M059J (cell line): Measurements from ENCODE around the gene ATP2B2. TPM values are rescaled to one million over a fixed set of nuclear protein-coding genes. Genes with fewer than 3 reads are reported as not detected.

Experiments used
- DNase-seq: peaks from one replicate; pipeline ENCODE4 v3.0.0-alpha.2; 2012; ENCODE audit warnings: low read depth
- total RNA-seq: library from RNA; depleted of rRNA; stranded (reverse); fragments of >200 nt; shearing (Covaris generic); gene quantifications from 2 replicates; pipeline ENCODE4 v1.2.3, GENCODE V29; 2014

Gene ATP2B2
- total RNA-seq, 1 experiment from 2014 or later = not detected

DNA sequence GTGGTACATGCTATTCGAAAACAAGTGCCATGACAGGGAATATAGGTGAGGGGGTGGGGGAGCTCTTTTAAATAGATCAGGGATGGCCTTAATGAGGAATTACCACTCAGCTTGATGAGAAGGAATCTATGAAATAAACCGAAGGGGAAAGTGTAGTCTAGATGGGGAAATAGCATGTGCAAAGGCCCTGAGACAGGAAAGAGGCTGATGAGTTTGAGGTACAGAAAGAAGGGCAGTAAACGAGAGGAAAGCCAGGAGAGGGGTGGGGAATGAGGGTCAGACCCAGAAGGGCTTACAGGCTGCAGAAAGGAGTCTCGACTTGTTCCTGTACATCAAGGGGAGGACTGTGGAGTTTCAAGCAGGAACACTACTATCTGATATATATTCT lies 12.2 kb downstream of the ATP2B2 start:
- no peak for DNase-seq

DNA sequence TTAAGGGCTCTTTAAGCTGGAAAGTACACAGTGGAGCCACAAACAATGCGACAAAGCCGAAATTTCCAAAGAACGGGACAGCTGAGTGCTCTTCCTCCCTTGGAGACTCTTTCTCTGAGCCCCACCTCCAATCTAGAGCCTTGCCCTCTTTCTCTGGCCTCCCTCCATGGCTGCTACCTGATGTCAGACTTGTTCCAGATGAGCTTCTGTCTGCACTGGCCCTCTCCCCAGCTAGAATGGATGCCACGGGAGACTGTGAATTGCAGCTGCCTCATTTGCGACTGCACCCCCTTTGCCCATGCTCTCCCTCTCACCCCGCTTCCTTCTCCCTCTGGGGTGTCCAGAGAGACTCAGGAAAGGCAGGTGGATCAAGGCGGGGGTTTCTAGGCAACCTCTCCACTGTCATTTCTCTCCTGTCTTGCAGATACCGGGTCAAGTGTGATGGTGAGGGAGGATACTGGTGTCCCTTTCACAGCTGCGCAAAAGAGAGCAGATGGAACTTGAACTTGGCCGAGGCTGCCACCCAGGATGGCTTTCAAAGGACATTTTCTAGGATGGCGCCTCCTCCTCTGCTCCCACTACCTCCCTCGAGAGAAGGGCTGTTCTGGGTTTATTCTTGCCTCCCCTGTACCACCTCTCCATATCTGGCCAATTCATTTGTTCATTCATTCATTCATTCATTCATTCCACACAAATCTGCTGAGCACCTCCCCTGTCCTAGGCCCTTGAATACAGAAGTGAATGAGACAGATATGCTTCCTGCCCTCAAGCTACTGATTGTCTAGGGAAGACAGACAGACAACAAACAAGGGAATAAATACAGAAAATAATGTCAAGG lies 12.8 kb downstream of the ATP2B2 start:
- DNase-seq = no peak

DNA sequence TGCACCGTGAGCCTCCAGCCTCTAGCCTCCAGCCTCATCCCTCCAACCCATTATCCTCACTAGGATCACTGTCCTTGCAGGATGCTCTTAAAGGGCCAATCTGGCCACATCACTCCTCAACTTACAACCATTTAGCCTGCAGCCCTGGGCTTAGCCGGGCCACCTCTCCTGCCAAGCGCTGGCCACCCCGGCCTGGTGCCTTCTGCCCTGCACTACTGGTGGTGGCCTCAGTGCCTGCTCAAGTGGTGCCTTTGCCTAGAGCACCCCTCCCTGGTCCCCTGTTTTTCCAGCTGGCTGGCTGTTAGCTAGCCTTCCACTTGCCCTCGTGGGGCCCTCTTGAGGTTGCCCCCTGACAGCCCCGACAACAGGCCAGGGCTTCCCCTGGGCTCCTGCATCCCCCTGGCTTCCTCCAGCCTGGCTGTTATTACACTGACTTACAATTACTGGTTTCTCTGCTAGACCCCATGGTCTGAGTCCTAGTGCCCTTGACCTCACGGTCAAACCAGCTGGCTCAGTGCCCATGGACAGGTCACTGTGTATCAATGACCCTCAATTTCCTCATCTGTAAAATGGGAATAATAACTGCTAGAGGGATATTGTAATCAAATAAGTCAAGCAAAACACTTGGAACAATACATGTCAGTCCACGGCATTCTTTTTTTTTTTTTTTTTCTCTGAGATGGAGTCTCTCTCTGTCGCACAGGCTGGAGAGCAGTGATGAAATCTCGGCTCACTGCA lies 15.5 kb downstream of the ATP2B2 start:
- no peak for DNase-seq

DNA sequence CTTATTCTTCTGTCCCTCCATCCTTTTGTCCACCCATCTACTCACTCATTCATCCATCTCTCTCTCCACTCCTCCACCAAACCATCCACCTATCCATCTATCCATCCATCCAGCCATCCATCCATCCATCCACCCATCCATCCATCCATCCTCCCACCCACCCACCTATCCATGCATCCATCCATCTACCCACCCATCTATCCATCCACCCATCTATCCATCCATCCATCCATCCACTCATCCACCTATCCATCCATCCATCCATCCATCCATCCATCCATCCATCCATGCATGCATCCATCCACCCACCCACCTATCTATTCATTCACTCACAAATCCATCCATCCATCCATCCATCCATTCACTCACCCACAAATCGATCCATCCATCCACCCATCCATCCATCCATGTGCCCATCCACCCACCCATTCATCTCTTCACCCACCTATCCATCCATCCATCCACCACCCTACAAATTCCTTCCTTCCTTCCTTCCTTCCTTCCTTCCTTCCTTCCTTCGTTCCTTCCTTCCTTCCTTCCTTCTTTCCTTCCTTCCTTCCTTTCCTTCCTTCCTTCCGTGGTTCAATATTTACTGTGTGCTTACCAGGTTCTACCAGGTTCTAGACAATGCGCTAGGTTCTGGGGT lies 17.3 kb downstream of the ATP2B2 start:
- DNase-seq = no peak

DNA sequence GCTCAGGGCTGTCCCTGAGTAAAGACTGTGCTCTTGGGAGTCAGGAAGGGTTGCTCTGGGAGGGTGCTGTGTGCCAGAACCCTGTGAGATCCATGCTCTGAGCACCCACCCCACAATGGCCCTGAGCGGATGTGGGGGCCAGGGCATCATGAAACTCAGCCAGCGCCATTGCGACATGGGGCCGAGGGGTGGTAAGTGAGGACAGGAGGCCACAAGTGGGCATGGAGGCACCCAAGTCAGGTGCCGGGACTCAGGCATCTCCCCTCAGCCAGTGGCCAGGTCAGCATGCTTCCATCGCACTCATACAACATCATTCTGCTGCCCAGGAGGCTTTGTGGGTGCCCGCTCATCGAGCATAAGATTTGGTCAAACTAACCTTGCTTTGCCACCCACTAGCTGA lies 19.6 kb downstream of the ATP2B2 start:
- no peak for DNase-seq

DNA sequence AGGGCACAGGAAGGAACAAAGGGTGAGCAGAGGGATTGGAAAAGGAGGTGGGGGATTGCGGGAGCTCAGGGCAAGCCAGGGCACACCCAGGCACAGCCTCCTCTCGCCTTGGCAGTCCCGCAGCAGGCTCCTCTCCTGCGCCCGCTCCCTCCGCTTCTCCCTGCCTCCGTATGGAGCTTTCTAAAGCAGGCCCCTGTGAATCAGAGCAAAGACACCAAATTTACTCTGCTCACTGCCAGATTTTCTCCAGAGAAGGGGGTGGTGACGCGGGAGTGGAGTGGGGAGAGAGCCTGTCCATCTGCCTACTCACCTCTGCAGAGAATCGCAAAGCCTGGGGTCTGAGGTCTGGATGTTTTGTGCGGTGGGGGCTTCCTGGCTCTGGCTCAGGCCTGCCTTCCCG lies 20.0 kb downstream of the ATP2B2 start:
- no peak for DNase-seq

DNA sequence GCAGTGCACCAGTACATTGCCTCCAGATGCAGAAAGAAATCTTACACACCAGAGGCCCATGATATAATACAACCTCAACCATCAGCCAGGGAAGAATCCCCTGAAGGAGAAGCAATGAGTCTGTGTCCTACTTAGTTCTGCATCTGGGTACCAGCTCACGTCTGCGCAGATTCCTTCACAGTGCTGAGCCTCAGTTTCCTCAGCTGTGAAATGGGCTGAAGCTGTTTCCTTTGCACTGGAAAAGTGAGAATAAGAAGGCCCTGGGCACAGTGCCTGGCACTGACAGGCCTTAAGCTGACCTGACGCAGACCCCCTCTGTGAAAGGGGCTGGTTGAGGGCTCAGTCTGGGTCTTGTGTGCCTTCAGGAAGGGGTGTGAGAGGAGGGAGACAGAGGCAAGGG lies 20.7 kb downstream of the ATP2B2 start:
- DNase-seq = no peak

DNA sequence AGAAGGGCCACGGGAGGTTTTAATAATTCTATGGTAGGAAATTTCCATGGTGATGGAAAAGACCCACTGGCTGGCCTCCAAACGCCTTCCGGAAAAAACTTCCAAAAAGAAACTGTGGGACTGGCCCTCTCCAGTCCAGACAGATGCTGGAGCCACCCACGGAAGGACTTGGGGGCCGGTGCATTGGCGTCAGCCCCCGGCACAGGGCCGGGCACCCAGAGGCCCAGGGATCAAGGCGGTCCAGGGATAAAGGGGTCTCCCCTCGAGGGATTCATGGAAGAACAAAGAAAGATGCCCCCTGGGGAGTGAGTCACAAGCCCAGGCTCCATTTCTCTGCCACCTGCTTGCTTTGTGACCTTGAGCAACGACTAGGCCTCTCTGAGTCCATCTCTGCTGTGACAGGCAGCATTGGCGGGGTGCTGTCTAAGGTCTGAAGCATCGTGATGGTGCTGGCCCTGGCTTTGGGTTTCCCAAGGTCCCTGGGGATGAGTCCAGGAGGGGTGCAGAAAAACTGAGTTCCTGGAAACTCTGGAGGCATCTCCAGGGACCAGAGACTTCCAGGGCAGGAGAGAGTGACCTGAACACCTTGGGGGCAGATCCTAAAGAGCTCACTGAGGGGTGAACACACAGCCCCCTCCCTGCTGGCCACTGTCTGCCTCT lies 21.6 kb downstream of the ATP2B2 start:
- no peak for DNase-seq

DNA sequence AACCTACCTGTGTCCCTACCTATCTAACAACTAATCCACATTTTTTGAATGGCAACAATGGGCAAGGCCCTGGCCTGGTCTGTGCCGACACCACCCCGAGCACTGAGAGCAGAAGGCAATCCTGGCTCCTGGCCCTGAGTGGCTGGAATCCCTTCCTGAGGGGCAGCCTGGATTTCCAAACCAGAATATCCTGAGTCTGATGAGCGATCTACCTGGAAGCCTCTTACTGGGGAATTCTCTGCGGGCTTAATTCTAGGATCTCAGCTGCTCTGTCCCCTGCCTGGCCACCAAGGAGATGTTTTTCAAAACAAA lies 22.1 kb downstream of the ATP2B2 start:
- no peak for DNase-seq

DNA sequence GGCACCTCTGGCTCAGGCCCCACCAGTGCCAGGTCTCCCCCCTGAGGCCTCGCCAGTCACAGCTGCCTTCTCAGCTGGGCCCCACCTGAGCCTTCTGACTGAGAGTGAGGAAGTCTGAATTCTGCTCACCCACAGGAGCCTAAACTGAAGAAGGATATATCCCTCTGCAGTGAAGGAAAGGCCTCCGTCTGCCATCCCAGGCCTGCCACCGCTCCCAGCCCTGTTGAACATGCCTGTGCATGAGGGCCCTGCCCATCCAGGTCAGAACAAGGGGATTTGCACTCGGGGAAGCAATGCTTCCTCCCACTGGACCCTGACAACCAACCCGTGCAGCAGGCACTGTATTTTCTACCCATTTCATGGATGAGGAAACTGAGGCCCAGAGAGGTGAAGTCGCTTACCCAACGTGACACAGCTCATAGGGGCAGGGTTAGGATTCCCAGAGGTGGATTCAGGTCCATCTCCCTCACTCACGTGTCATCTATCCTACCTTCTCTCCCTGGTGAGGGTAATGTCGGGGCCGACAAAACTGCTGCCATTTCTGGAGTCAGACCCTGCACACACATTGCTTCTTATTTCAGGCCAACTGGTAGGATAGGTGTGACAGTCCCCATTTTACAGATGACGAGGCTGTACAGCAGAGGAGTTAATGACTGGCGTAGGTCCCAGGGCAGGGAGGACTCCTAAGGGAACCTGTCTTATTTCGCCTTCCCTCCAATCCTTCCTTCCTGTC lies 22.6 kb downstream of the ATP2B2 start:
- no peak for DNase-seq

DNA sequence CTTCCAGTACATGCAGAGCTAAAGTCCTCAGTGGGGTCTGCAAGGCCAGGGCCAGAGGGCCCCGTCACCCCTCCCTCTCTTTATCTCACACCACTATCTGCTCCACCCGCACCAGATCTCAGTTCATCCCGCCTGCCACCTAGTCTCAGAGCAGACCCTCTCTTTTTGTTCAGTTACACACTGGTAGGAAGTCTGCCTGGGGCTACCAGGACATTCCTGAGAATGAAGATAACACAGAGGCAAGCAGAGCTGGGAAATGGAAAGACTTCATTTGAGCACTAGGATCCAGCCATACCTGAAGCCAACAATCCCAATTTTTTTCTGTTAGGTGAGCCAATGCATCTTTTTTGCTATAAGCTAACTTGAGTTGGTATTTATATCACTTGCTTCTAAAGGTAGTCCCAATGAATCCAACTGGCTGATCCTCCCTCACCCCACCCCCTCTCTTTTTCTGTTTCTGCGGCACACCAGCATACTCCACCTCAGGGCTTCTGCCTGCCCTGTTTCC lies 24.5 kb downstream of the ATP2B2 start:
- no peak for DNase-seq

DNA sequence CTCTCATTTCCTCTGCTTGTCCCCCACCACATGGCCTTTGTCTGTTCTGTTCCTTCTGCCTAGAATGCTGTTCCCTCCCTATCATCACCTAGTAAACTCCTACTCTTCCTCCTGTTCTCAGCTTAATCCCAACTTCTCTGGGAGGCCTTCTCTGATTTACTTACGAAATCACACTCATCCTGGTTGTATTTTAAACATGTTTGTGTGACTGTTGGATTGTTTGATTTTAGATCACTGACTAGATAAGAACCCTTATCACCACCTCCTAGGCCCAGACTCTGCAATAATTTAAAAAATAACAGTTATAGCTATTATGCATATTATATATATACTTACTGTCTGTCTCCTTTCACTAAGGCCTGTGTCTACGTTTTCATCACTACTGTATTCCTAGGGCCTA lies 26.1 kb downstream of the ATP2B2 start:
- no peak for DNase-seq

DNA sequence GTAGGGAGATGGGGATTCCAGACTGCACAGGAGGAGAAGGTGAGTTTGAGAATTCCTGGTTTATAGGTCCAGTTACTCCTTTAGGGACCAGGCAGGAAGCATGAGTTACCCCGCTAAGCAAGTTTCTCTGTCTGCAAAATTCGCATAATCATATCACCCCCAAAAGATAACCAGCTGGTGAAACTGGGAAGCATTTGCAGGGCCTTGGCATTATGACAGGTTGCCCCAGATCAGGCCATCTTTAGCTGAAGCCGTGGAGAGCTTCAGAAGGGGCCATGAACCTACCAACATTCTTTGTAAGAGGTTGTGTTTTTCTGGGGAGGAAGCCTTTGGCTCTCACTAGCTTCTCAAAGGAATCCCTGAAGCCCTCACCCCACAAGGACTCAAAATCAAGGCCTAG lies 29.4 kb downstream of the ATP2B2 start:
- DNase-seq = no peak

DNA sequence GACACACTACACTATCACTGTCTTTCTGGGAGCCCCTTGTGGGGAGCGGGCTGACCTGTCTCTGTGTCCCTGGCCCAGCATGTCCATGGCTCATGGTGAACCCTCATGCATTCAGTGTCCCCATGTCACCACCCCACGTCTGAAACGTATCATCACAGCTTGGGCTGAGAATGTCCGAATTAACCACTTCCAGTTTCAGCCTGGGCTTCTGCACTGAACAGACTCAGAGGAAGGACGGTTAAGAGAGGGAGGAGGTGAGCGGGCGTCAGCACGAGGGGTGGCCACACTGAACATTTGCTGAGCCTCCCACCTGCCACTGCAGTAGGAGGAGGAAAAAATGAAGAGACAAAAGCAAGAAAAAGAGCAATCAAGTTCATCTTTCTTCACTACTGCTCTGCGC lies 30.5 kb downstream of the ATP2B2 start:
- no peak for DNase-seq

DNA sequence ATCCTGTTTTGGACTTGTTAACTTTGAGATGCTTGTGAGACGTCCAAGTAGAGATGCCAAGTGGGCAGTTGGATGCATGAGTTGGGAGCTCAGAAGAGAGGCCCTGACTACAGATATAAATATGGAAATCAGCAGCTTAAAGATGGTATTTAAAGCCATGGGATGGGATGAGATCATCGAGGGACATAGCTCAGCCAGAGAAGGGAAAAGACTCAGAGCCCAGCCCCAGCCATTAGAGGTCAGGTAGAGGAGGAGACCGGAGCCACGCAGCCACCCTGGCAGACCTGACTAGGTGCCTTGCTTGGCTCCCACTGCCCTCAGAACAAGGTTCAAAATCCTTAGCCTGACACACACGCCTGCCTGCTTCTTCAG lies 31.1 kb downstream of the ATP2B2 start:
- DNase-seq = no peak

DNA sequence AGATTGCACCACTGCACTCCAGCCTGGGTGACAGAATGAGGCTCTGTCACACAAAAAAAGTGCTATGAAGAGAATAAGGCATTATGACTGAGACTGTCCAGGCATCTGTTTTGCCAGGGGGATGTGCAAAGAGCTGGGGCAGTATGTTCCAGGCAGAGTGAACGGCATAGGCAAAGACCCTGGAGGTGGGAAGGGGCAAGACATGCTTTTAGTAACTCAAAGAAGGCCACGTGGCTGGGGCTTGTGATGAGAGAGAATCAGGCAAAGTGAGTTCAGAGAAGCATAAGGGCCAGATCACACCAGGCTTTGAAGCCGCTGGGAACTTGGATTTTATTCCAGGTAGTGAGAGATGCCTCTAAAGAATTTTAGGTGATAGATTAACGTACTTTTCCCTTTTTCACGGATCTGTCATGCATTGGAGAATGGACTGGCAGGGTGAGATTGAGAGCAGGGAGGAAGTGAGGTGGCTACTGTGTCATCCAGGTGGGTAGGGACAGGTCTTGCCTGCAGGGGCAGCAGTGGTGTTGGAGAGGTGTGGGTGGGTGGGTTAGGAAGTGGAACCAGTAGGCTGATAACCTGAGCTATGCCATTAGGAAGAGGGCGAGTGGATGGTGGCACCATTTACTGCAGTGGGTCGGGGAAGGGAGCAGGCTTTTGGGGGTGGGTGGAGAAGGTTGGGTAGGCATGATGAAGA lies 31.7 kb downstream of the ATP2B2 start:
- no peak for DNase-seq

DNA sequence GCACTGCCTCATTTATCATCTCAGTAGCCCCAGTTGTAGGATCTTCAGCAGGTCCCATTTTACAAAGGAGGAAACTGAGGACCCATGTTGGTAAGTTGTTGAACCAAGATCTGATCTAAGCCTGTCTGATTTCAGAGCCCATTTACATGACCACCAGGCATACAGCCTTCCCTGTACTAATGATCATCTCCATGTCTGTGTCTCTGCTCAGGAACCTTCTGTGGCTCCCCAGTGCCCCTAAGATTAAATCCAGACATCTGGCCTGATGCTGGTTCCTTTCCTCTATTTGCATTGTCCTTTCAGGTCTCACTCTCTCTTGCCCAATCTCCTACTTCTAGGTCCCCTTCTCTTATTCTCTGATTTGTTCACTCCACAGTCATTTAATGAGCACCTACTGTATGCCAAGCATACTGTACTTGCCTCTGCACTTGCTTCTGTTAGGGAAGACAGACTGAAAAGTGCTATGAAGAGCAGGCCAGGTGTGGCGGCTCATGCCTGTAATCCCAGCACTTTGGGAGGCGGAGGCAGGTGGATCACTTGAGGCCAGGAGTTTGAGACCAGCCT lies 32.4 kb downstream of the ATP2B2 start:
- no peak for DNase-seq

DNA sequence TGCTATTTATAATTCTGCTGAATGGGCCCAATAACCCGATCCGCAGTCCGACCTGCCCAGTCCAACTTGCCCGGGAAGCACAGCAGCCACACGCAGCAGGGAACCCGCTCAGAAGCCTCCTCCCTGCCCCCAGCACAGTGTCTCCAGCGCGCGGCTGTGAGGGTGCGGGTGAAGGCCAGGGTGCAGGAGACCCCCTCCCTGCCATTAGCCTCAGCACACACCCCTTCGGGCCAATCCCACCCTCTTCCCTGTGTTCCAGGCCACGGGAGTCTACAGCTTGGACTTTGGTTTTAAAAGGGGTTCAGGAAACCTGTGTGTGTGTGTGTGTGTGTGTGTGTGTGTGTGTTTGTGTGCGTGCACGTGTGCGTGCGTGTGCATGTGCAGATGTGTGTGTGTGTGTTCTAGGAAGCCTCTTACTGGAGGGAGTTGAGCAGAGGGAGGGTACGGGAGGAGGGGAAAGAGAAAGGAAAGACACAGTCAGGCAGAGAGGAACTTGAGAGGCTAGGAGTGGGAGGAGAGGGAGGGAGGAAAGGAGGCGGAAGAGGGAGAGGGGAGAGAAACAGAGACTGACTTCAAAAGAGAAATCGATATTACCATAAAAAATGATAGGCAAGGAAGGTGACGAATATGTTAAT lies 34.2 kb downstream of the ATP2B2 start:
- no peak for DNase-seq

DNA sequence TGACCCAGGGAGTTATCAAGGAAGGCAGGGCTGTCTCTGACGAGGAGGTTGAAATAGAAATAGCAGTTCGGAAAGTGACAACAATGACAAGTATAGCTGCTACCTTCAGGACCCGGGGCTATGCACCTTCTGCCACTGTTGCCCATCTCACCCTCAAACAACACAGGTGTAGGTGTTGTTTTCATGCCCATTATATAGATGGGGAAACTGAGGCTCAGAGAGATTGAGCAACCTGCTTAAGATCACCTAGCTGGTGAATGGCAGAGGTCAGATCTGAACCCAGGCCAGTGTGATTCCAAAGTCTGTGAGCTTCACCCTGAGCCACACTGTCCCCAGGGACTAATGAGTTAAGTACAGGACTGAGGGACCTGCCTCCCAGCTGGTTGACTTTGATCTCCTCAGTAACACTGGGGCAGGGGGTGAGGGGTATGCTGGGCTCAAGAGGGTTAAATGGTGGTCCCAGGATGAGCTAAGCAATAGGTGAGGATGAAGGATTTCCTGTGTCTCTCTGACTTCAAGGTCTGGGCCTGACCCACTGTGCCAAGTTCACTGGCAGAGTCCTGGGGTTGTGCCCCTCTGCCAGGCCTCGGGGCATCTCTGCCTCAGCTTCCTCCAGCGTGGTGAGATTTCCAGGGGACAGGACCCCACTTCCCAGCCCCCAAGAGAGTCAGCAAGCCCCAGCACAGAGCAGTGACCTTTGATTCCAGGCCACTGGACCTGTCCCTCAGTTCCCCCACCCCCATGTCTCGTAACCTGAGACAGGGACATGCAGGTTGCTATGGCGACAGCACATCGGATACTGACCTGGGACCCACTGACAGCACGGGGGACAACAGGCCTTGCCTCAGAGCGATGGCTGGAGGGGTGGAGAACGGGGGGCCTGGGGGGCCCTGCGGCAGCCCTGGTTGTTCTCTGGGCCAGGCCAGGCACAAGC lies 35.0 kb downstream of the ATP2B2 start:
- no peak for DNase-seq
